HepG2 (cell line): ENCODE results near the gene TGFA. TPM values are rescaled to one million over a fixed set of nuclear protein-coding genes. Genes with fewer than 3 reads are reported as not detected.

Experiments
- BCL6 ChIP-seq: IDR thresholded peaks from 2 replicates; pipeline ENCODE4 v1.6.1; 2016; ENCODE audit warnings: missing genetic modification reagents, missing compliant biosample characterization
- CEBPZ ChIP-seq: IDR thresholded peaks from 2 replicates; pipeline ENCODE4 v1.6.1; 2012; ENCODE audit warnings: low read length, improper control_type of control experiment
- CENPT ChIP-seq: sonication (generic); formaldehyde crosslinking; IDR thresholded peaks from 2 replicates; pipeline ENCODE4 v1.8.0; 2022; ENCODE audit warnings: low read depth, mild to moderate bottlenecking, moderate library complexity, missing genetic modification reagents
- ELF3 ChIP-seq: IDR thresholded peaks from 2 replicates; pipeline ENCODE4 v1.6.1; 2016; ENCODE audit warnings: missing genetic modification reagents, missing compliant biosample characterization
- FUBP1 ChIP-seq: sonication (generic); formaldehyde crosslinking; IDR thresholded peaks from 2 replicates; pipeline ENCODE4 v1.5.1; 2020; ENCODE audit warnings: missing genetic modification reagents, mild to moderate bottlenecking, borderline replicate concordance
- IKZF4 ChIP-seq: sonication (generic); formaldehyde crosslinking; IDR thresholded peaks from 2 replicates; pipeline ENCODE4 v1.5.1; 2020; ENCODE audit warnings: borderline replicate concordance, mild to moderate bottlenecking, low read depth, missing genetic modification reagents; ENCODE audit errors: not compliant biosample characterization
- MEIS1 ChIP-seq: sonication (generic); formaldehyde crosslinking; IDR thresholded peaks from 2 replicates; pipeline ENCODE4 v1.9.0; 2021; ENCODE audit warnings: mild to moderate bottlenecking, missing genetic modification reagents, moderate library complexity, borderline replicate concordance
- NCOA1 ChIP-seq: sonication (generic); formaldehyde crosslinking; IDR thresholded peaks from 2 replicates; pipeline ENCODE4 v1.9.0; 2021; ENCODE audit warnings: missing genetic modification reagents
- NR2F6 ChIP-seq, 2 experiments: IDR thresholded peaks; 2 replicates each; pipeline ENCODE4 v1.6.1; 2016; ENCODE audit warnings: antibody characterized with exemption in 1 of 2, mild to moderate bottlenecking in 1 of 2
- POLR2A ChIP-seq, 2 experiments: IDR thresholded peaks; 2 replicates each; pipeline ENCODE4 v1.6.1; 2011; ENCODE audit warnings: low read depth in 2 of 2, low read length in 2 of 2, mild to moderate bottlenecking in 1 of 2, moderate library complexity in 1 of 2; ENCODE audit not compliant: insufficient read depth in 1 of 2
- RCOR2 ChIP-seq: IDR thresholded peaks from 2 replicates; pipeline ENCODE4 v1.6.1; 2016; ENCODE audit warnings: missing biosample characterization, missing genetic modification reagents
- SMARCE1 ChIP-seq: fragments of 450-650 bp; IDR thresholded peaks from 2 replicates; pipeline ENCODE4 v1.6.1; 2017; ENCODE audit warnings: borderline replicate concordance
- SNAI1 ChIP-seq: sonication (generic); formaldehyde crosslinking; IDR thresholded peaks from 2 replicates; pipeline ENCODE4 v1.5.0; 2020; ENCODE audit warnings: mild to moderate bottlenecking, missing genetic modification reagents, borderline replicate concordance
- THAP11 ChIP-seq: IDR thresholded peaks from 2 replicates; pipeline ENCODE4 v1.6.1; 2016; ENCODE audit warnings: missing biosample characterization, missing genetic modification reagents
- ZBTB42 ChIP-seq: sonication (generic); formaldehyde crosslinking; IDR thresholded peaks from 2 replicates; pipeline ENCODE4 v1.5.0; 2020; ENCODE audit warnings: mild to moderate bottlenecking, missing genetic modification reagents
- ZMYM3 ChIP-seq: sonication (generic); formaldehyde crosslinking; IDR thresholded peaks from 2 replicates; pipeline ENCODE4 v1.5.1; 2020; ENCODE audit warnings: mild to moderate bottlenecking, missing genetic modification reagents
- ZNF143 ChIP-seq: sonication (generic); formaldehyde crosslinking; IDR thresholded peaks from 2 replicates; pipeline ENCODE4 v1.4.0; 2020; ENCODE audit warnings: missing genetic modification reagents
- ZNF281 ChIP-seq: sonication (generic); formaldehyde crosslinking; IDR thresholded peaks from 2 replicates; pipeline ENCODE4 v1.4.0; 2020; ENCODE audit warnings: missing genetic modification reagents, borderline replicate concordance
- ZNF30 ChIP-seq: sonication (generic); formaldehyde crosslinking; IDR thresholded peaks from 2 replicates; pipeline ENCODE4 v1.5.0; 2020; ENCODE audit warnings: mild to moderate bottlenecking, missing genetic modification reagents
- ZNF33B ChIP-seq: sonication (generic); formaldehyde crosslinking; IDR thresholded peaks from 2 replicates; pipeline ENCODE4 v1.5.1; 2020; ENCODE audit warnings: mild to moderate bottlenecking, missing genetic modification reagents
- ZNF577 ChIP-seq: sonication (generic); formaldehyde crosslinking; IDR thresholded peaks from 2 replicates; pipeline ENCODE4 v1.4.0; 2020; ENCODE audit warnings: mild to moderate bottlenecking, low read depth, missing genetic modification reagents, borderline replicate concordance
- ZSCAN22 ChIP-seq: sonication (generic); formaldehyde crosslinking; IDR thresholded peaks from 2 replicates; pipeline ENCODE4 v1.4.0; 2020; ENCODE audit warnings: mild to moderate bottlenecking, missing genetic modification reagents
- ZSCAN29 ChIP-seq: sonication (generic); formaldehyde crosslinking; conservative IDR thresholded peaks from 2 replicates; pipeline ENCODE4 v1.4.0; 2020; ENCODE audit warnings: mild to moderate bottlenecking, missing genetic modification reagents
- polyA plus RNA-seq, 8 experiments: library from polyadenylated mRNA; depleted of rRNA in 3 of 8; stranded (reverse) in 7 of 8; unstranded in 1 of 8; fragments of >200 nt; fragmentation: Illumina TruSeq in 4 of 8; extraction: Trizol in 4 of 8; gene quantifications; 2 replicates each; pipeline versions ENCODE4 v1.2.1 to v1.2.3, GENCODE V29; 2011 to 2016; ENCODE audit warnings: low read depth in 4 of 8, missing spikeins in 1 of 8, mixed read lengths in 1 of 8; ENCODE audit not compliant: insufficient read depth in 1 of 8
- total RNA-seq, 5 experiments: library from RNA; depleted of rRNA; stranded (reverse); fragments of >200 nt; fragmentation: Illumina TruSeq; extraction: Trizol; gene quantifications; 2 replicates each; pipeline ENCODE4 v1.2.3, GENCODE V29; 2016; ENCODE audit warnings: low read depth in 1 of 5

Gene TGFA
- total and polyA plus RNA-seq, 2 of the 13 experiments (the other 11 are each of a cell fraction or from before 2014, with no cell fraction given), result 7.8 to 15.3 TPM

- TF ChIP-seq ZBTB42 (no peak), ZSCAN29 (CRISPR knock-in tag) (no peak), ZNF33B (CRISPR knock-in tag) (no peak), ZNF577 (CRISPR knock-in tag) (no peak), CEBPZ (no peak), IKZF4 (CRISPR knock-in tag) (peak; percentile 44), ZMYM3 (CRISPR knock-in tag) (0 out of 2 replicates have a peak, but pooled peaks have one; percentile 25), NR2F6 (IDR thresholded peaks at IDR 0.05) (no peak), NR2F6 (CRISPR knock-in tag; IDR thresholded peaks at IDR 0.05) (0 out of 2 replicates have a peak, but pooled peaks have one; percentile 10), NCOA1 (CRISPR knock-in tag) (peak; percentile 76; the same call in 1 of the 2 replicates), BCL6 (CRISPR knock-in tag) (peak; percentile 51), MEIS1 (CRISPR knock-in tag) (no peak), SNAI1 (CRISPR knock-in tag) (no peak), RCOR2 (peak; percentile 18; the same call in 1 of the 2 replicates), ZNF281 (peak; percentile 47; the same call in 1 of the 2 replicates), SMARCE1 (no peak), POLR2A (IDR thresholded peaks at IDR 0.05; ENCODE audit: insufficient read depth in 1 of 2, low read depth in 2 of 2, low read length in 2 of 2) (no peak), FUBP1 (CRISPR knock-in tag) (0 out of 2 replicates have a peak, but pooled peaks have one; percentile 30), ZNF143 (CRISPR knock-in tag) (no peak), CENPT (CRISPR knock-in tag) (no peak), ZNF30 (CRISPR knock-in tag) (0 out of 2 replicates have a peak, but pooled peaks have one; percentile 56), ELF3 (CRISPR knock-in tag) (peak; percentile 54; the same call in 1 of the 2 replicates), THAP11 (no peak), ZSCAN22 (CRISPR knock-in tag) (no peak)
Measured at GRCh38 chr2:70558195-70558808, 4.7 kb upstream of the TGFA start (continued).
